ENCODE measurements around the gene BEST2.
A peak's percentile ranks its signal among the peaks of the same experiment; 100 is the strongest.
"Not testable (repeated sequence)": the region's sequence is repeated elsewhere in the genome, so short reads cannot be mapped to it uniquely, and the experiment has no call there.

Gene BEST2

DNA sequence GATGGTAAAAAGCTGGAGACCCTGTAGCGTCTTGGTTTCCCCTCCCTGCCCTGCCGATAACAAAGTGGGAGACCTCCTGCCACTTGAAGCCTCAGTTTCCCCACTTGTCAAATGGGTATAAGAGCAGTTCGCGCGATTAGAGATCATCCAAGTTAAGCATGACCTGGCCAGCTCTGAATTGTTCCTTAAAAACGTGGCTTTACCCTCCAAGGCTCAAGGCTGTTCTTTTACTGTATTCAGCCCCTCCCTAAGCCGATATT, 28.3 kb upstream of the BEST2 start:
- H3K18ac ChIP-seq (ENCODE audit: low read length) = no peak overlapping the region
- no peak overlapping the region for H2BK12ac ChIP-seq (ENCODE audit: low read length)
- peaks cover 13 to 32% of the 10 kb centered on the region in 2 donors for H3K36me3 ChIP-seq (replicated peaks in 1 of 2; ENCODE audit: control insufficient read depth in 2 of 2, insufficient read depth in 2 of 2, low read length in 2 of 2)
- peak overlapping the region; percentile 75 for H3K27ac ChIP-seq (replicated peaks; ENCODE audit: low read length)
- peak overlapping the region; percentile 79 to 93 for H3K4me3 ChIP-seq (ENCODE audit: low read length in 2 of 2)
- H2AK5ac ChIP-seq (ENCODE audit: low read depth, low read length) = no peak overlapping the region
- no CpG with 5 or more reads among the region's 7 CpGs for WGBS, 2 donors (ENCODE audit: extremely low coverage in 2 of 2, insufficient read length in 2 of 2, insufficient replicate concordance in 1 of 2)
- H3K4me2 ChIP-seq (ENCODE audit: insufficient read depth, low read length, poor library complexity, severe bottlenecking) = peak overlapping the region; percentile 89
- H3K9me3 ChIP-seq (replicated peaks in 1 of 2; ENCODE audit: control insufficient read depth in 2 of 2, insufficient read depth in 1 of 2, low read depth in 1 of 2, low read length in 2 of 2) = no peaks in the 10 kb centered on the region
- DNase-seq (ENCODE audit: low spot score) = no peak
- H3K4ac ChIP-seq (ENCODE audit: low read length) = no peak overlapping the region
- no peak overlapping the region for H4K8ac ChIP-seq (ENCODE audit: low read depth, low read length)
- no peak overlapping the region for H2BK15ac ChIP-seq (ENCODE audit: low read length)
- no peaks in the 10 kb centered on the region for H3K27me3 ChIP-seq (ENCODE audit: control insufficient read depth in 3 of 3, insufficient read depth in 3 of 3, low read depth in 1 of 3, low read length in 3 of 3)
- no peak overlapping the region for H3K23ac ChIP-seq (ENCODE audit: low read depth, low read length, poor library complexity)
- peaks cover 6 to 7% of the 10 kb centered on the region in 2 donors for H3K4me1 ChIP-seq (ENCODE audit: control insufficient read depth in 2 of 2, insufficient read depth in 1 of 2, low read depth in 1 of 2, low read length in 2 of 2)
- no peak overlapping the region for H2BK120ac ChIP-seq (ENCODE audit: low read depth, low read length)
- H2BK5ac ChIP-seq (ENCODE audit: low read length) = no peak overlapping the region
- no peak overlapping the region for H3K14ac ChIP-seq (ENCODE audit: low read length)
- peak overlapping the region; percentile 91 for H2AFZ ChIP-seq (ENCODE audit: low read length)
- H3K79me1 ChIP-seq (ENCODE audit: low read depth, low read length) = peaks cover 12% of the 10 kb centered on the region
- H4K91ac ChIP-seq (ENCODE audit: low read depth, low read length, poor library complexity) = no peak overlapping the region
- peak overlapping the region; percentile 72 for H3K9ac ChIP-seq (ENCODE audit: low read depth, low read length, poor library complexity)

- Histone ChIP-seq H3K9me3 (replicated peaks in 1 of 2; ENCODE audit: control insufficient read depth in 2 of 2, insufficient read depth in 1 of 2, low read depth in 1 of 2, low read length in 2 of 2) (no peaks in the 10 kb centered on the region), H4K8ac (ENCODE audit: low read depth, low read length) (no peak within 1 kb of the TSS), H3K14ac (ENCODE audit: low read length) (no peak within 1 kb of the TSS), H2AK5ac (ENCODE audit: low read depth, low read length) (no peak within 1 kb of the TSS), H3K79me1 (ENCODE audit: low read depth, low read length) (peaks cover 9% of the 10 kb centered on the region), H4K91ac (ENCODE audit: low read depth, low read length, poor library complexity) (no peak within 1 kb of the TSS), H3K4me1 (ENCODE audit: control insufficient read depth in 2 of 2, insufficient read depth in 1 of 2, low read depth in 1 of 2, low read length in 2 of 2) (peaks cover 6 to 7% of the 10 kb centered on the region in 2 donors), H2BK15ac (ENCODE audit: low read length) (no peak within 1 kb of the TSS), H3K9ac (ENCODE audit: low read depth, low read length, poor library complexity) (peak within 1 kb of the TSS; percentile 79), H3K27ac (replicated peaks; ENCODE audit: low read length) (peak within 1 kb of the TSS; percentile 75), H3K27me3 (ENCODE audit: control insufficient read depth in 3 of 3, insufficient read depth in 3 of 3, low read depth in 1 of 3, low read length in 3 of 3) (no peaks in the 10 kb centered on the region), H2BK12ac (ENCODE audit: low read length) (no peak within 1 kb of the TSS), H3K23ac (ENCODE audit: low read depth, low read length, poor library complexity) (no peak within 1 kb of the TSS), H3K18ac (ENCODE audit: low read length) (peak within 1 kb of the TSS; percentile 4), H2AFZ (ENCODE audit: low read length) (peak within 1 kb of the TSS; percentile 91), H3K4me2 (ENCODE audit: insufficient read depth, low read length, poor library complexity, severe bottlenecking) (peak within 1 kb of the TSS; percentile 89), H3K36me3 (replicated peaks in 1 of 2; ENCODE audit: control insufficient read depth in 2 of 2, insufficient read depth in 2 of 2, low read length in 2 of 2) (peaks cover 12 to 32% of the 10 kb centered on the region in 2 donors), H2BK5ac (ENCODE audit: low read length) (no peak within 1 kb of the TSS), H3K4me3 (ENCODE audit: low read length in 2 of 2) (peak within 1 kb of the TSS; percentile 79 to 93), H2BK120ac (ENCODE audit: low read depth, low read length) (no peak within 1 kb of the TSS), H3K4ac (ENCODE audit: low read length) (no peak within 1 kb of the TSS)
- WGBS, 2 donors (ENCODE audit: extremely low coverage in 2 of 2, insufficient read length in 2 of 2, insufficient replicate concordance in 1 of 2) = no CpG with 5 or more reads among the region's 28 CpGs
- DNase-seq (ENCODE audit: low spot score) = peak; percentile 76
Observed at GRCh38 chr19:12723641-12724426, 27.8 kb upstream of the BEST2 start, which contains the start of gene TNPO2. TNPO2 (minus strand) TSS chr19:12723932; CDS start chr19:12720977, 2,955 bp downstream.

GRCh38 chr19:12725612-12726011, 26.0 kb upstream of the BEST2 start:
- H2BK120ac ChIP-seq (ENCODE audit: low read depth, low read length); H3K14ac ChIP-seq (ENCODE audit: low read length); H3K4me3 ChIP-seq (ENCODE audit: low read length in 2 of 2); H3K79me1 ChIP-seq (ENCODE audit: low read depth, low read length); H3K4me2 ChIP-seq (ENCODE audit: insufficient read depth, low read length, poor library complexity, severe bottlenecking); H3K9me3 ChIP-seq (replicated peaks in 1 of 2; ENCODE audit: control insufficient read depth in 2 of 2, insufficient read depth in 1 of 2, low read depth in 1 of 2, low read length in 2 of 2); H3K23ac ChIP-seq (ENCODE audit: low read depth, low read length, poor library complexity); H2AK5ac ChIP-seq (ENCODE audit: low read depth, low read length); H3K4ac ChIP-seq (ENCODE audit: low read length); H2AFZ ChIP-seq (ENCODE audit: low read length); H3K27ac ChIP-seq (replicated peaks; ENCODE audit: low read length); H3K9ac ChIP-seq (ENCODE audit: low read depth, low read length, poor library complexity); H4K91ac ChIP-seq (ENCODE audit: low read depth, low read length, poor library complexity); H2BK15ac ChIP-seq (ENCODE audit: low read length); DNase-seq (ENCODE audit: low spot score); H3K18ac ChIP-seq (ENCODE audit: low read length); H3K27me3 ChIP-seq (ENCODE audit: control insufficient read depth in 3 of 3, insufficient read depth in 3 of 3, low read depth in 1 of 3, low read length in 3 of 3); H4K8ac ChIP-seq (ENCODE audit: low read depth, low read length); H2BK5ac ChIP-seq (ENCODE audit: low read length); H3K4me1 ChIP-seq (ENCODE audit: control insufficient read depth in 2 of 2, insufficient read depth in 1 of 2, low read depth in 1 of 2, low read length in 2 of 2); H2BK12ac ChIP-seq (ENCODE audit: low read length): not testable (repeated sequence)
- H3K36me3 ChIP-seq (replicated peaks in 1 of 2; ENCODE audit: control insufficient read depth in 2 of 2, insufficient read depth in 2 of 2, low read length in 2 of 2) = peaks cover 20 to 34% of the 10 kb centered on the region in 2 donors
- WGBS, 2 donors (ENCODE audit: extremely low coverage in 2 of 2, insufficient read length in 2 of 2, insufficient replicate concordance in 1 of 2) = no CpG with 5 or more reads among the region's 10 CpGs

- Histone ChIP-seq H2AFZ (ENCODE audit: low read length) (no peak overlapping the region), H4K8ac (ENCODE audit: low read depth, low read length) (no peak overlapping the region), H3K9me3 (replicated peaks in 1 of 2; ENCODE audit: control insufficient read depth in 2 of 2, insufficient read depth in 1 of 2, low read depth in 1 of 2, low read length in 2 of 2) (no peaks in the 10 kb centered on the region), H3K4ac (ENCODE audit: low read length) (no peak overlapping the region), H2BK15ac (ENCODE audit: low read length) (no peak overlapping the region), H3K23ac (ENCODE audit: low read depth, low read length, poor library complexity) (no peak overlapping the region), H3K9ac (ENCODE audit: low read depth, low read length, poor library complexity) (no peak overlapping the region), H3K4me1 (ENCODE audit: control insufficient read depth in 2 of 2, insufficient read depth in 1 of 2, low read depth in 1 of 2, low read length in 2 of 2) (peaks cover 0 to 2% of the 10 kb centered on the region in 2 donors), H3K18ac (ENCODE audit: low read length) (no peak overlapping the region), H2BK12ac (ENCODE audit: low read length) (no peak overlapping the region), H3K4me3 (ENCODE audit: low read length in 2 of 2) (peak overlapping the region in 1 of 2 donors; percentile 20), H3K4me2 (ENCODE audit: insufficient read depth, low read length, poor library complexity, severe bottlenecking) (no peak overlapping the region), H2AK5ac (ENCODE audit: low read depth, low read length) (no peak overlapping the region), H2BK120ac (ENCODE audit: low read depth, low read length) (no peak overlapping the region), H3K14ac (ENCODE audit: low read length) (no peak overlapping the region), H3K27me3 (ENCODE audit: control insufficient read depth in 3 of 3, insufficient read depth in 3 of 3, low read depth in 1 of 3, low read length in 3 of 3) (no peaks in the 10 kb centered on the region), H2BK5ac (ENCODE audit: low read length) (no peak overlapping the region), H3K36me3 (replicated peaks in 1 of 2; ENCODE audit: control insufficient read depth in 2 of 2, insufficient read depth in 2 of 2, low read length in 2 of 2) (peaks cover 30 to 44% of the 10 kb centered on the region in 2 donors), H3K27ac (replicated peaks; ENCODE audit: low read length) (no peak overlapping the region), H4K91ac (ENCODE audit: low read depth, low read length, poor library complexity) (no peak overlapping the region), H3K79me1 (ENCODE audit: low read depth, low read length) (peaks cover 10% of the 10 kb centered on the region)
- DNase-seq (ENCODE audit: low spot score) = no peak
- no CpG with 5 or more reads among the region's 2 CpGs for WGBS, 2 donors (ENCODE audit: extremely low coverage in 2 of 2, insufficient read length in 2 of 2, insufficient replicate concordance in 1 of 2)
Observed at GRCh38 chr19:12726988-12727316, 24.6 kb upstream of the BEST2 start.
